GM11168 (cell line): Measurements from ENCODE around the gene PTOV1.

Source experiments
- in situ Hi-C: fragments of 300-500 bp; cut with MboI; formaldehyde crosslinking; loops from one replicate; pipeline ENCODE4 v1.12.0; 2022; ENCODE audit warnings: low sequenced_read_pairs; ENCODE audit not compliant: unreplicated experiment

PTOV1 gene

GRCh38 chr19:49871349-49871985 lies 20.5 kb downstream of the PTOV1 start:
- in situ Hi-C loops: no loop called here

GRCh38 chr19:49872245-49873128 lies 21.5 kb downstream of the PTOV1 start:
- in situ Hi-C loops: no loop called here

- in situ Hi-C loops: no loop called here
Observed at GRCh38 chr19:49873129-49873521, 22.2 kb downstream of the PTOV1 start.

- in situ Hi-C loops: no loop called here
Observed at GRCh38 chr19:49873834-49874233, 22.9 kb downstream of the PTOV1 start.

- in situ Hi-C loops: no loop called here
Observed at GRCh38 chr19:49874503-49875157, 23.7 kb downstream of the PTOV1 start.

- in situ Hi-C loops: no loop called here
Observed at GRCh38 chr19:49875177-49875576, 24.2 kb downstream of the PTOV1 start.

- in situ Hi-C loops: no loop called here
Observed at GRCh38 chr19:49875857-49876421, 25.0 kb downstream of the PTOV1 start.

GRCh38 chr19:49876422-49877019 lies 25.6 kb downstream of the PTOV1 start:
- in situ Hi-C loops: no loop called here

- in situ Hi-C loops: no loop called here
Observed at GRCh38 chr19:49877020-49877878, 26.3 kb downstream of the PTOV1 start, which contains the start of the genes AKT1S1 and TBC1D17. Gene AKT1S1 (minus strand): TSS chr19:49877355. CDS start chr19:49873295, 4,060 bp downstream. Gene TBC1D17 (plus strand): TSS chr19:49877702. CDS start chr19:49877724, 22 bp downstream.

- in situ Hi-C loops: no loop called here
Observed at GRCh38 chr19:49877879-49878743, 27.2 kb downstream of the PTOV1 start.

GRCh38 chr19:49878744-49879070 lies 27.7 kb downstream of the PTOV1 start:
- in situ Hi-C loops: no loop called here

- in situ Hi-C loops: no loop called here
Observed at GRCh38 chr19:49879243-49879963, 28.4 kb downstream of the PTOV1 start.

GRCh38 chr19:49880162-49880869 lies 29.4 kb downstream of the PTOV1 start:
- in situ Hi-C loops: no loop called here

GRCh38 chr19:49881186-49881585 lies 30.2 kb downstream of the PTOV1 start:
- in situ Hi-C loops: no loop called here

- in situ Hi-C loops: no loop called here
Observed at GRCh38 chr19:49881672-49882394, 30.9 kb downstream of the PTOV1 start.

- in situ Hi-C loops: no loop called here
Observed at GRCh38 chr19:49882643-49883042, 31.7 kb downstream of the PTOV1 start.

- in situ Hi-C loops: no loop called here
Observed at GRCh38 chr19:49883094-49883493, 32.1 kb downstream of the PTOV1 start.
